HG02798 (cell line): ENCODE data around the gene PTEN.
"Not testable (repeated sequence)": the region's sequence is repeated elsewhere in the genome, so short reads cannot be mapped to it uniquely, and the experiment has no call there.

Source experiments
- ATAC-seq: cut with Tn5 transposase; IDR thresholded peaks from one replicate; pipeline ENCODE4 v1.9.1; 2021; ENCODE audit warnings: mild to moderate bottlenecking; ENCODE audit not compliant: unreplicated experiment, poor library complexity

PTEN gene

GRCh38 chr10:87844837-87845623 lies 18.4 kb upstream of the PTEN start:
- ATAC-seq: no peak

DNA sequence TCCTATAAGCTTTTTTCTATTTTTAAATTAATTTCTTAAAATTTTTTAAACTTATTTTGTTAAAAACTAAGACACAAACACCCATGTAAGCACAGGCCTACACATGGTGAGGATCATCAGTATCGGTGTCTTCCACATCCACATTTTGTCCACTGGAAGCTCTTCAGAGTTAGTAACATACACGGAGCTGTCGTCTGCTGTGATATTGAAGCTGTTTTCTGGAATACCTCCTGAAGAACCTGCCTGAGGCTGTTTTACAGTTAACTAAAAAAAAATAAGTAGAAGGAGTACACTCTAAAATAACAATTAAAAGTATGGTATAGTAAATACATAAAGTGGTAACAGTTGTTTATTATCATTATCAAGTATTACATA lies 17.8 kb upstream of the PTEN start:
- ATAC-seq: no peak

GRCh38 chr10:87846023-87846422 lies 17.4 kb upstream of the PTEN start:
- ATAC-seq: no peak

- ATAC-seq: not testable (repeated sequence)
Measured at GRCh38 chr10:87846711-87847110, 16.7 kb upstream of the PTEN start.

- no peak for ATAC-seq
Measured at GRCh38 chr10:87847550-87847949, 15.9 kb upstream of the PTEN start.

- no peak for ATAC-seq
Measured at GRCh38 chr10:87849001-87849400, 14.4 kb upstream of the PTEN start.

- ATAC-seq: no peak
Measured at GRCh38 chr10:87850742-87851205, 12.7 kb upstream of the PTEN start.

- no peak for ATAC-seq
Measured at GRCh38 chr10:87852089-87852488, 11.3 kb upstream of the PTEN start.

DNA sequence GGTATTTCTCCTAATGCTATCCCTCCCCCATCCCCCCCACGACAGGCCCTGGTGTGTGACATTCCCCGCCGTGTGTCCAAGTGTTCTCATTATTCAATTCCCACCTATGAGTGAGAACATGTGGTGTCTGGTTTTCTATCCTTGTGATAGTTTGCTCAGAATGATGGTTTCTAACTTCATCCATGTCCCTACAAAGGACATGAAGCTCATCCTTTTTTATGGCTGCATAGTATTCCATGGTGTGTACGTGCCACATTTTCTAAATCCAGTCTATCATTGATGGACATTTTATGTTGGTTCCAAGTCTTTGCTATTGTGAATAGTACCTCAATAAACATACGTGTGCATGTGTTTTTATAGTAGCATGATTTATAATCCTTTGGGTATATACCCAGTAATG lies 8.2 kb upstream of the PTEN start:
- ATAC-seq: not testable (repeated sequence)

GRCh38 chr10:87855665-87856064 lies 7.8 kb upstream of the PTEN start:
- not testable (repeated sequence) for ATAC-seq

- no peak for ATAC-seq
Measured at GRCh38 chr10:87860156-87860795, 3.1 kb upstream of the PTEN start.

- no peak for ATAC-seq
Measured at GRCh38 chr10:87860816-87861403, 2.5 kb upstream of the PTEN start.

DNA sequence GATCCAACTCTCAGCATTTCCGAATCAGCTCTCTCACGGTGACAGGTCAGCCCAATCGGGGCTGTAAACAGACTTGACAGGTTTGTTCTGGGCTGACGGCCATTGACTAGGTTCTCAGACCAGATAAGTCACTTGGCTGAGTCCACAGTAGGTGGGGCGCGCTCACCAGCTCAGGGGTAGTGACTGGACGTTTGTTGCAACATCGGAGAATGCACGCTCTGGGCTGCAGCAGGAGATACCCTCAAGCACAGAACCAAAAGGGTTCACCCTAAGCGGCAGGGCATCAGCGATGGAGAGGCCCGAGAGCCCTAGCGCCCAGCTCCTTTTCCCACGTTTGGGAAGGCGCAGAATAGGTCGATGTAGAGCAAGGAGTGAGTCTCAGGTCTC lies 1.9 kb upstream of the PTEN start:
- peak; percentile 18 for ATAC-seq

DNA sequence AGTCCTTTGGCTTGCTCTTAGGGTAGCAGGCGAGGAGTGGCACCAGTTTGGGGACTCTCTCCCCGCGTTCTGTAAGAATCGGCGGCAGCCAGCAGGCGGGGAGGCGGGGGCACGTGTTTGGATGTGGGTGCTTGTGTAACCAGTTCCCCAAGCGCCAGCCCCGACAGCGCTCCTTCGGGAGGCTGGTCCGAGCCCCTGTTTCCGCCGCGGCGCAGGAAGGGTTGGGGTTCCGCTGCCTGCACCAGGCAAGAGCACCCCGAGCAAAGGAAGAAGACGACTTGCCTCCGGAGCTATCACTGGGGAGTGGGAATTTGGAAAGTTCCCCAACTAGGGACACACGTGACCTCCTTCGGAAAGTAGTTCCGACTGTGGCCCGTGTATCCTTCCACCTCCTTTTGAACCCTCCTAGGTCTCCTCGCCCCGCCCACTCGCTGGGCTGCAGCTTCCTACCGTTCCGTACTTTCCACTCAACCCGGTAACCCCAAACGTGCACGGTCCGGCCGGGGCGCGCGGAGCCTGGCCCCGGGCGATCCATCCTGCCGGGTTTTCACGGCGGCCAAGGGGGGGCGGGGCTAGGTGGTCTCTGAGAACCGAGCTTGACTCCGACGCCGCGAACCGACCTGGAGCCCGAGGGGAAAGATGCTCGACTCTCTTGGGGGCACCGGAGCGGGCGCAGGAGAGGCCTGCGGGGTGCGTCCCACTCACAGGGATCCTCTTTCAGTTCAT lies 1.3 kb upstream of the PTEN start:
- ATAC-seq: peak; percentile 72

DNA sequence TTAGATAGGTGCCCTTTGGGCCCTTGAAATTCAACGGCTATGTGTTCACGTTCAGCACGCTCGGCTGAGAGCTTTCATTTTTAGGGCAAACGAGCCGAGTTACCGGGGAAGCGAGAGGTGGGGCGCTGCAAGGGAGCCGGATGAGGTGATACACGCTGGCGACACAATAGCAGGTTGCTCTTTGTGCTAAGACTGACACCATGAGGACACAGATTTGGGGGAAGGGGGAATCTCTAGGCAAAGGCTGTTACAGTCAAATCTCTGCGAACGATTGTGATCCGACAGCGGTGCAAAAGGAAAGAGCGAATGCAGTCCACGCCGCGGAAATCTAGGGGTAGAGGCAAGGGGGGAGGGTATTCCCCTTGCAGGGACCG lies 759 bp upstream of the PTEN start:
- peak; percentile 5 for ATAC-seq

GRCh38 chr10:87863951-87864495 lies 598 bp downstream of the PTEN start:
- not testable (repeated sequence) for ATAC-seq

- no peak for ATAC-seq
Measured at GRCh38 chr10:87864496-87865059, 1.2 kb downstream of the PTEN start.

GRCh38 chr10:87865241-87865881 lies 1.9 kb downstream of the PTEN start:
- ATAC-seq: no peak

DNA sequence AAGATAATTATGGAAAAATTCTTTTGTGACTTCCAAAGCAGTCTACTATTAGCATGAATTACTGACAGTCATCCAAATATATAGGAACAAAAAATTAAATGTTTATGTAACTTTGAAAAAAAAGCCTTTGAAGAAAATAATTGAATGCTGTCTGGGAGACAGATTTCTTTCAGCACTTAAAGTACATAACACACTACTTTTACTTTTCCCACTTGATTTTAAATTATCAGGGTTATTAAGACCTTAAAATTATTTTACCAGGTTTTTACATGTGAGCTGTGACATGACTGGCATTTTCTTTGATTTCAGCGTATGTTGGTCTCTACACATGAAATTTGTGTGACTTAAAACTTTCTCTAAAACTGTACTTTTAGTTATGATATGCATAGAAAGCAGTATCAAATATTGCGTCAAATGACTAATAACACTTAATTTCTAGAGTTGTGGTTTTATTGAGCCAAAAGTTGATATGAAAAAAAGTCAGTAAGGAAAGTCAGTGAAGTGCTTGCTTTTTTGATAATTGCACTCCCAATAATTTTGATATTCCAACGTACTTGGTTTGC lies 3.1 kb downstream of the PTEN start:
- ATAC-seq: no peak

- no peak for ATAC-seq
Measured at GRCh38 chr10:87867453-87867852, 4.0 kb downstream of the PTEN start.
